Endothelial cell of umbilical vein (primary cell): ENCODE measurements around the gene KRT38. TPM values are rescaled to one million over a fixed set of nuclear protein-coding genes. Genes with fewer than 3 reads are reported as not detected.

Experiments used
- BruUV-seq: library from RNA; stranded (reverse); fragments of 400-500 nt; replicated peaks from 2 replicates; lab custom pipeline; 2021; lab: Mats Ljungman, UMichigan
- CTCF ChIA-PET: fragments of 300-600, 350-600 bp; sonication (Branson Sonifier 250); formaldehyde crosslinking; loops from one replicate; lab custom pipeline; 2021; ENCODE audit warnings: antibody characterized with exemption, inconsistent platforms; lab: Charles Lee
- POLR2A ChIA-PET: fragments of 300-600, 350-600 bp; sonication (Branson Sonifier 250); formaldehyde crosslinking; loops from one replicate; lab custom pipeline; 2021; ENCODE audit warnings: antibody characterized with exemption, inconsistent platforms; lab: Charles Lee
- DNase-seq: peaks from one replicate; pipeline ENCODE4 v3.0.0-alpha.2; 2011; ENCODE audit warnings: low read depth, low spot score
- FAIRE-seq: peaks from 2 replicates; lab custom pipeline; 2011; peaks lifted over from hg19 to GRCh38; lab: Jason Lieb, UNC
- H2AFZ ChIP-seq: 2 replicates; pipeline ENCODE4 v1.6.0; 2012; ENCODE audit warnings: low read depth, low read length, control low read depth, inconsistent platforms
- H3K27ac ChIP-seq: 2 replicates; pipeline ENCODE4 v1.5.1; 2011; ENCODE audit warnings: low read depth, mild to moderate bottlenecking, control low read depth, low read length, moderate library complexity; ENCODE audit not compliant: insufficient read depth
- H3K27me3 ChIP-seq, 2 experiments: 2 replicates each; pipeline versions ENCODE4 v1.6.0 to v1.6.1; 2011; ENCODE audit warnings: low read length in 2 of 2, mixed read lengths in 1 of 2; ENCODE audit not compliant: control insufficient read depth in 2 of 2, insufficient read depth in 2 of 2
- H3K36me3 ChIP-seq, 2 experiments: 2 replicates in 1 of 2; 3 replicates in 1 of 2; pipeline ENCODE4 v1.5.1; 2011; ENCODE audit warnings: low read length in 2 of 2, mild to moderate bottlenecking in 1 of 2, moderate library complexity in 1 of 2; ENCODE audit not compliant: control insufficient read depth in 2 of 2, insufficient read depth in 2 of 2; ENCODE audit errors: extremely low read depth in 1 of 2
- H3K4me1 ChIP-seq: 3 replicates; pipeline ENCODE4 v1.5.1; 2011; ENCODE audit warnings: mild to moderate bottlenecking, low read length; ENCODE audit not compliant: control insufficient read depth, insufficient read depth; ENCODE audit errors: extremely low read depth
- H3K4me2 ChIP-seq: 2 replicates; pipeline ENCODE4 v1.6.1; 2011; ENCODE audit warnings: low read length, control low read depth, mixed read lengths; ENCODE audit not compliant: insufficient read depth
- H3K4me3 ChIP-seq, 3 experiments: fragments of 200-600 bp in 1 of 3; sonication (generic), shearing (Covaris generic) in 1 of 3; replicated peaks in 1 of 3; 2 replicates each; pipeline ENCODE4 v1.5.1; 2011 to 2016; ENCODE audit warnings: control low read depth in 3 of 3, low read length in 3 of 3, mild to moderate bottlenecking in 2 of 3, inconsistent platforms in 1 of 3, low read depth in 1 of 3, moderate library complexity in 1 of 3; ENCODE audit not compliant: insufficient read depth in 1 of 3
- H3K79me2 ChIP-seq: 2 replicates; pipeline ENCODE4 v1.6.0; 2012; ENCODE audit warnings: low read length, inconsistent platforms; ENCODE audit not compliant: control insufficient read depth, insufficient read depth
- H3K9ac ChIP-seq: replicated peaks from 2 replicates; pipeline ENCODE3; 2011; ENCODE audit warnings: low read length, control low read depth; ENCODE audit not compliant: insufficient read depth; ENCODE audit errors: extremely low read depth
- H3K9me1 ChIP-seq: replicated peaks from 3 replicates; pipeline ENCODE4 v1.6.0; 2011; ENCODE audit warnings: mild to moderate bottlenecking, low read length; ENCODE audit not compliant: control insufficient read depth, insufficient read depth; ENCODE audit errors: extremely low read depth
- H3K9me3 ChIP-seq: replicated peaks from 2 replicates; pipeline ENCODE4 v1.5.1; 2012; ENCODE audit warnings: low read length, inconsistent platforms; ENCODE audit not compliant: control insufficient read depth, insufficient read depth
- H4K20me1 ChIP-seq: replicated peaks from 2 replicates; pipeline ENCODE3; 2011; ENCODE audit warnings: mild to moderate bottlenecking, low read length; ENCODE audit not compliant: control insufficient read depth, insufficient read depth; ENCODE audit errors: extremely low read depth
- EZH2 ChIP-seq: IDR thresholded peaks from 2 replicates; pipeline ENCODE4 v1.6.1; 2012; ENCODE audit warnings: borderline replicate concordance, low read depth, mild to moderate bottlenecking, moderate library complexity, low read length, inconsistent platforms; ENCODE audit not compliant: severe bottlenecking
- FOS ChIP-seq: IDR thresholded peaks from 2 replicates; pipeline ENCODE4 v1.6.1; 2011; ENCODE audit warnings: mild to moderate bottlenecking, low read length, moderate library complexity, borderline replicate concordance; ENCODE audit not compliant: insufficient read depth
- GATA2 ChIP-seq: IDR thresholded peaks from 2 replicates; pipeline ENCODE4 v1.7.0; 2011; ENCODE audit warnings: low read depth, mild to moderate bottlenecking, moderate library complexity, mixed read lengths, low read length; ENCODE audit not compliant: insufficient read length, insufficient read depth
- JUN ChIP-seq: IDR thresholded peaks from 2 replicates; pipeline ENCODE4 v1.6.1; 2011; ENCODE audit warnings: borderline replicate concordance, low read depth; ENCODE audit not compliant: insufficient read length, insufficient read depth
- MYC ChIP-seq: IDR thresholded peaks from one replicate; pipeline ENCODE4 v1.6.1; 2011; ENCODE audit warnings: mild to moderate bottlenecking, low read depth, low read length
- POLR2A ChIP-seq: IDR thresholded peaks from 2 replicates; pipeline ENCODE4 v1.6.1; 2012; ENCODE audit warnings: low read depth, mild to moderate bottlenecking, control low read depth, low read length
- POLR2AphosphoS5 ChIP-seq: IDR thresholded peaks from 2 replicates; pipeline ENCODE4 v1.6.1; 2012; ENCODE audit warnings: low read depth, mild to moderate bottlenecking, control low read depth, low read length, moderate library complexity; ENCODE audit not compliant: insufficient read depth
- dilution Hi-C: fragments of 300-500 bp; cut with MboI; formaldehyde crosslinking; loops from one replicate; pipeline ENCODE4 v1.15.0; 2019; ENCODE audit warnings: low sequenced_read_pairs; ENCODE audit not compliant: extremely low pct_ligation_motif_present
- intact Hi-C: fragments of 100-400 bp; cut with micrococcal nuclease; formaldehyde crosslinking; loops from one replicate; pipeline ENCODE4 v1.10.0; 2022
- polyA plus RNA-seq, 4 experiments: library from polyadenylated mRNA; depleted of rRNA in 3 of 4; stranded (reverse) in 3 of 4; unstranded in 1 of 4; fragments of >200 nt; gene quantifications; 2 replicates each; pipeline versions ENCODE4 v1.2.1 to v1.2.3, GENCODE V29; 2011 to 2012; ENCODE audit warnings: missing spikeins in 1 of 4
- total RNA-seq: library from RNA; stranded (reverse); gene quantifications from 2 replicates; pipeline ENCODE4 v1.2.3, GENCODE V29; 2021
- TF ChIP-seq, protein P1 (sequence below), 2 donors: IDR thresholded peaks; 1 replicate in 1 of 2; 2 replicates in 1 of 2; pipeline ENCODE4 v1.5.1; 2011; ENCODE audit warnings: low read length in 2 of 2, mild to moderate bottlenecking in 2 of 2, moderate library complexity in 2 of 2, control low read depth in 1 of 2, inconsistent platforms in 1 of 2, low read depth in 1 of 2; ENCODE audit not compliant: insufficient read depth in 1 of 2; ENCODE audit errors: extremely low read depth in 1 of 2
- TF ChIP-seq, protein P2 (sequence below): IDR thresholded peaks from 2 replicates; pipeline ENCODE4 v1.6.1; 2011; ENCODE audit not compliant: insufficient read depth, insufficient read length

The KRT38 gene
- total and polyA plus RNA-seq, 2 donors (not counting 3 experiments of a cell fraction or from before 2014, with no cell fraction given), result not detected

DNA sequence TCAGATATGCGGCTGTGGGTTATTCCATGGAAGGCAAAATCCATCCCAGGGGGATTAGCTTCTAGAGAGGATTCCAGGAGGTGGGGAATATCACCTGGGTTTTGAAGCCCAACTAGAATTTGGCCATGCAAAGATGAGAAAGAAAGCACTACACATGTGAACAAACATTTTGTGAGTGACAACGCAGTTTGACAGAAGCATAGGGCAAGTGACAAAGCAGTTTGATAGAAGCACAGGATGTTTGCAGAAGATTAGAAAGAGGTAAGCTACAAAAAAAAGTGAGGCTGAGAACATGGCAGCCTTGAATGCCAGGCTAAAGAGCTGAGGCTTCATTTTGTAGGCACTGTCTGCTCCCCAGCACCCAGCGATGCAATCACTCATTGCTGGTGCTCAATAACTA lies 12.3 kb upstream of the KRT38 start:
- BruUV-seq, result no TSS peak
- H3K4me2 ChIP-seq, result no peak overlapping the region
- H3K9me3 ChIP-seq, result no peaks in the 10 kb centered on the region
- no peaks in the 10 kb centered on the region for H3K9me1 ChIP-seq
- FAIRE-seq (no peak), DNase-seq (no peak)
- CTCF ChIA-PET, result interaction anchor here (4.4 kb wide), 1 partner anchor 96 kb away, joined by 22 read pairs; no protein-coding TSS in a partner anchor
- no peaks in the 10 kb centered on the region for H4K20me1 ChIP-seq
- H3K4me1 ChIP-seq, result no peaks in the 10 kb centered on the region
- H3K27ac ChIP-seq, result no peak overlapping the region
- no peaks in the 10 kb centered on the region for H3K79me2 ChIP-seq
- intact Hi-C loops (no loop called here), dilution Hi-C loops (no loop called here)
- peaks cover 2 to 5% of the 10 kb centered on the region in 2 experiments for H3K27me3 ChIP-seq
- no peak overlapping the region for H2AFZ ChIP-seq
- no peaks in the 10 kb centered on the region for H3K36me3 ChIP-seq
- no peak overlapping the region for H3K9ac ChIP-seq
- H3K4me3 ChIP-seq, result no peak overlapping the region
- POLR2A ChIA-PET, result no interaction called here
- TF ChIP-seq GATA2 (no peak), JUN (no peak), FOS (no peak), EZH2 (no peak), POLR2A (no peak), MYC (no peak), POLR2AphosphoS5 (no peak)
- TF ChIP-seq, protein P1, sequence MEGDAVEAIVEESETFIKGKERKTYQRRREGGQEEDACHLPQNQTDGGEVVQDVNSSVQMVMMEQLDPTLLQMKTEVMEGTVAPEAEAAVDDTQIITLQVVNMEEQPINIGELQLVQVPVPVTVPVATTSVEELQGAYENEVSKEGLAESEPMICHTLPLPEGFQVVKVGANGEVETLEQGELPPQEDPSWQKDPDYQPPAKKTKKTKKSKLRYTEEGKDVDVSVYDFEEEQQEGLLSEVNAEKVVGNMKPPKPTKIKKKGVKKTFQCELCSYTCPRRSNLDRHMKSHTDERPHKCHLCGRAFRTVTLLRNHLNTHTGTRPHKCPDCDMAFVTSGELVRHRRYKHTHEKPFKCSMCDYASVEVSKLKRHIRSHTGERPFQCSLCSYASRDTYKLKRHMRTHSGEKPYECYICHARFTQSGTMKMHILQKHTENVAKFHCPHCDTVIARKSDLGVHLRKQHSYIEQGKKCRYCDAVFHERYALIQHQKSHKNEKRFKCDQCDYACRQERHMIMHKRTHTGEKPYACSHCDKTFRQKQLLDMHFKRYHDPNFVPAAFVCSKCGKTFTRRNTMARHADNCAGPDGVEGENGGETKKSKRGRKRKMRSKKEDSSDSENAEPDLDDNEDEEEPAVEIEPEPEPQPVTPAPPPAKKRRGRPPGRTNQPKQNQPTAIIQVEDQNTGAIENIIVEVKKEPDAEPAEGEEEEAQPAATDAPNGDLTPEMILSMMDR (IDR thresholded peaks at IDR 0.05; ENCODE audit: extremely low read depth in 1 of 2, insufficient read depth in 1 of 2, low read depth in 1 of 2, low read length in 2 of 2), result no peak
- TF ChIP-seq, protein P2, sequence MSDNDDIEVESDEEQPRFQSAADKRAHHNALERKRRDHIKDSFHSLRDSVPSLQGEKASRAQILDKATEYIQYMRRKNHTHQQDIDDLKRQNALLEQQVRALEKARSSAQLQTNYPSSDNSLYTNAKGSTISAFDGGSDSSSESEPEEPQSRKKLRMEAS, result no peak
